ENCODE data around the gene C20orf204.

The C20orf204 gene

GRCh38 chr20:64036346-64037198 is 590 bp downstream of the C20orf204 start:
- no peak for TF ChIP-seq CTCF (conservative IDR thresholded peaks at IDR 0.05; ENCODE audit: low read depth, low read length)
- DNase-seq (ENCODE audit: low read depth), result no peak
- H3K4me3 ChIP-seq (ENCODE audit: low read length), result no peak overlapping the region

- no peak for TF ChIP-seq CTCF (conservative IDR thresholded peaks at IDR 0.05; ENCODE audit: low read depth, low read length)
- H3K4me3 ChIP-seq (ENCODE audit: low read length), result no peak overlapping the region
- DNase-seq (ENCODE audit: low read depth), result no peak
These were observed 1.2 kb downstream of the C20orf204 start for GRCh38 chr20:64037199-64037497.

- TF ChIP-seq CTCF (conservative IDR thresholded peaks at IDR 0.05; ENCODE audit: low read depth, low read length), result no peak
- DNase-seq (ENCODE audit: low read depth), result no peak
- H3K4me3 ChIP-seq (ENCODE audit: low read length), result no peak overlapping the region
These were observed 1.7 kb downstream of the C20orf204 start for GRCh38 chr20:64037498-64038213.

- TF ChIP-seq CTCF (conservative IDR thresholded peaks at IDR 0.05; ENCODE audit: low read depth, low read length), result no peak
- DNase-seq (ENCODE audit: low read depth), result no peak
- H3K4me3 ChIP-seq (ENCODE audit: low read length), result no peak overlapping the region
These were observed 2.2 kb downstream of the C20orf204 start for GRCh38 chr20:64038224-64038564.

GRCh38 chr20:64038565-64039292 is 2.7 kb downstream of the C20orf204 start:
- peak; percentile 67 for TF ChIP-seq CTCF (conservative IDR thresholded peaks at IDR 0.05; ENCODE audit: low read depth, low read length)
- H3K4me3 ChIP-seq (ENCODE audit: low read length), result peak overlapping the region; percentile 33
- DNase-seq (ENCODE audit: low read depth), result no peak

- peak overlapping the region; percentile 32 for H3K4me3 ChIP-seq (ENCODE audit: low read length)
- TF ChIP-seq CTCF (conservative IDR thresholded peaks at IDR 0.05; ENCODE audit: low read depth, low read length), result no peak
- no peak for DNase-seq (ENCODE audit: low read depth)
These were observed 3.5 kb downstream of the C20orf204 start for GRCh38 chr20:64039293-64040160.

Data from retinal pigment epithelial cell (primary cell).